GM12891 (cell line): ENCODE data around the gene ADK.

Experiments used
- PAX5 ChIP-seq: IDR thresholded peaks from 2 replicates; pipeline ENCODE4 v1.6.1; 2011; ENCODE audit warnings: low read length, moderate library complexity, mild to moderate bottlenecking; ENCODE audit not compliant: insufficient read depth, severe bottlenecking
- POLR2A ChIP-seq: IDR thresholded peaks from 2 replicates; pipeline ENCODE4 v1.6.1; 2011; ENCODE audit warnings: low read depth, low read length, control low read depth
- POLR2AphosphoS5 ChIP-seq: IDR thresholded peaks from 2 replicates; pipeline ENCODE4 v1.6.1; 2011; ENCODE audit warnings: low read depth, low read length, control low read depth
- POU2F2 ChIP-seq: IDR thresholded peaks from 2 replicates; pipeline ENCODE4 v1.6.1; 2011; ENCODE audit warnings: low read depth, mild to moderate bottlenecking, control low read depth, low read length, moderate library complexity
- SPI1 ChIP-seq: IDR thresholded peaks from 2 replicates; pipeline ENCODE4 v1.6.1; 2011; ENCODE audit warnings: low read depth, low read length, control low read depth
- TAF1 ChIP-seq: IDR thresholded peaks from 2 replicates; pipeline ENCODE4 v1.6.1; 2011; ENCODE audit warnings: low read depth, low read length, control low read depth

- no peak for TF ChIP-seq POLR2A
- TF ChIP-seq POLR2AphosphoS5 = no peak
- no peak for TF ChIP-seq TAF1
- TF ChIP-seq PAX5 = no peak
- no peak for TF ChIP-seq POU2F2
- no peak for TF ChIP-seq SPI1
These were observed 494.7 kb downstream of the ADK start for GRCh38 chr10:74645692-74646091.
